GM23248 (cell line): Measurements from ENCODE around the gene PRMT1.

Source experiments
- EZH2 ChIP-seq: fragments of 200-600 bp; sonication (generic); IDR thresholded peaks from 2 replicates; pipeline ENCODE4 v1.6.1; 2018; ENCODE audit warnings: antibody characterized with exemption, mild to moderate bottlenecking; ENCODE audit not compliant: insufficient read depth, poor library complexity, severe bottlenecking
- EZH2phosphoT487 ChIP-seq: fragments of 200-600 bp; sonication (generic); IDR thresholded peaks from 2 replicates; pipeline ENCODE4 v1.6.1; 2018; ENCODE audit warnings: antibody characterized with exemption, moderate library complexity, mild to moderate bottlenecking, low read depth; ENCODE audit not compliant: insufficient read depth

DNA sequence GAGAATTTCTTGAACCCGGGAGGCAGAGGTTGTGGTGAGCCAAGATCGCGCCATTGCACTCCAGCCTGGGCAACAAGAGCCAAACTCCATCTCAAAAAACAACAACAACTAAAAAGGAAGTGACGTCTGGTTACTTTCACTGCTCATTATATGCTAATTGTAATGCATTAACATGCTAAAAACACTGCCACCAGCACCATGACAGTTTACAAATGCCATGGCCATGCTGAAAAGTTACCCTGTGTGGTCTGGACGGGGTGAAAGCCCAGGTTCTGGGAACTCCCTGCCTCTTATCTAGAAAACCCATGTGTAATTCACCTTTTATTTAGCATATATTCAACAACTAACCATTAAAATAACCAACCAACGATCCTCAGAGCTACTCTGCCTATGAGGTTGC, 41.9 kb downstream of the PRMT1 start:
- TF ChIP-seq EZH2 (no peak), EZH2phosphoT487 (no peak)
